H1 (cell line): Measurements from ENCODE around the gene NEU2.
A peak's percentile ranks its signal among the peaks of the same experiment; 100 is the strongest.

Source experiments
- CTCF ChIP-seq, 3 experiments: IDR thresholded peaks; 1 replicate in 2 of 3; 2 replicates in 1 of 3; pipeline versions ENCODE4 v1.5.1 to v1.6.1; 2011; ENCODE audit warnings: low read length in 3 of 3, mild to moderate bottlenecking in 3 of 3, inconsistent platforms in 2 of 3, low read depth in 1 of 3, moderate library complexity in 1 of 3; ENCODE audit not compliant: insufficient read depth in 1 of 3; ENCODE audit errors: control extremely low read depth in 1 of 3
- EP300 ChIP-seq, 2 experiments: IDR thresholded peaks; 1 replicate in 1 of 2; 2 replicates in 1 of 2; pipeline ENCODE4 v1.6.1; 2011 to 2012; ENCODE audit warnings: low read depth in 2 of 2, low read length in 2 of 2, mild to moderate bottlenecking in 2 of 2, borderline replicate concordance in 1 of 2, inconsistent platforms in 1 of 2, moderate library complexity in 1 of 2
- EZH2 ChIP-seq: fragments of 200-600 bp; sonication (generic); IDR thresholded peaks from 2 replicates; pipeline ENCODE4 v1.7.1; 2012; ENCODE audit warnings: low read depth, mild to moderate bottlenecking, moderate library complexity, low read length, inconsistent platforms; ENCODE audit not compliant: severe bottlenecking
- KDM5A ChIP-seq: fragments of 200-600 bp; IDR thresholded peaks from 2 replicates; pipeline ENCODE4 v1.7.1; 2012; ENCODE audit warnings: mild to moderate bottlenecking, low read length, inconsistent platforms, mixed read lengths
- RAD21 ChIP-seq, 2 experiments: IDR thresholded peaks in 1 of 2; conservative IDR thresholded peaks in 1 of 2; 2 replicates each; pipeline ENCODE4 v1.6.1; 2011; ENCODE audit warnings: low read depth in 2 of 2, low read length in 2 of 2, improper control_type of control experiment in 1 of 2, inconsistent platforms in 1 of 2, mild to moderate bottlenecking in 1 of 2, moderate library complexity in 1 of 2
- SIRT6 ChIP-seq: IDR thresholded peaks from one replicate; pipeline ENCODE4 v1.7.1; 2012; ENCODE audit warnings: low read length, inconsistent platforms
- USF2 ChIP-seq: IDR thresholded peaks from 2 replicates; pipeline ENCODE4 v1.6.1; 2011; ENCODE audit warnings: low read length, improper control_type of control experiment

GRCh38 chr2:232999354-232999753 is 33.1 kb upstream of the NEU2 start:
- TF ChIP-seq EP300 (IDR thresholded peaks at IDR 0.05; ENCODE audit: borderline replicate concordance in 1 of 2, low read depth in 2 of 2, low read length in 2 of 2) (no peak), KDM5A (no peak), CTCF (IDR thresholded peaks at IDR 0.05; ENCODE audit: control extremely low read depth in 1 of 3, insufficient read depth in 1 of 3, low read depth in 1 of 3, low read length in 3 of 3) (peak; percentile 9 to 52 (median 42); a peak in 3 of 4 replicates), USF2 (no peak), RAD21 (IDR thresholded peaks at IDR 0.05 in 1 of 2, conservative IDR thresholded peaks at IDR 0.05 in 1 of 2; ENCODE audit: low read depth in 2 of 2, low read length in 2 of 2) (peak in 1 of 2 experiments; percentile 30; a peak in 2 of 4 replicates), EZH2 (no peak), SIRT6 (no peak)
